Trophoblast cell (in vitro differentiated cells and primary cell): Measurements from ENCODE around the gene MYH3.
"Not testable (repeated sequence)": the region's sequence is repeated elsewhere in the genome, so short reads cannot be mapped to it uniquely, and the experiment has no call there.

Source experiments
- DNase-seq, 2 donors: peaks; one replicate each; pipeline ENCODE4 v3.0.0-alpha.2; 2016
- H2AFZ ChIP-seq: 2 replicates; pipeline ENCODE4 v1.6.1; 2013; ENCODE audit warnings: low read length, moderate library complexity, mild to moderate bottlenecking; ENCODE audit not compliant: insufficient read depth, poor library complexity
- H2AK5ac ChIP-seq: 2 replicates; pipeline ENCODE4 v1.6.1; 2013; ENCODE audit warnings: mild to moderate bottlenecking, low read length
- H2BK120ac ChIP-seq: 2 replicates; pipeline ENCODE4 v1.6.1; 2013; ENCODE audit warnings: low read length, mild to moderate bottlenecking, moderate library complexity; ENCODE audit not compliant: insufficient read depth, poor library complexity
- H2BK12ac ChIP-seq: 2 replicates; pipeline ENCODE4 v1.6.1; 2013; ENCODE audit warnings: mild to moderate bottlenecking, low read length, moderate library complexity
- H2BK5ac ChIP-seq: 2 replicates; pipeline ENCODE4 v1.6.1; 2013; ENCODE audit warnings: low read length, low read depth, moderate library complexity, mild to moderate bottlenecking; ENCODE audit not compliant: poor library complexity
- H3K14ac ChIP-seq: 2 replicates; pipeline ENCODE4 v1.6.1; 2013; ENCODE audit warnings: mild to moderate bottlenecking, low read length
- H3K18ac ChIP-seq: 2 replicates; pipeline ENCODE4 v1.6.1; 2013; ENCODE audit warnings: mild to moderate bottlenecking, low read length
- H3K23ac ChIP-seq: 2 replicates; pipeline ENCODE4 v1.6.1; 2013; ENCODE audit warnings: low read length
- H3K27ac ChIP-seq: 2 replicates; pipeline ENCODE4 v1.5.1; 2013; ENCODE audit warnings: low read depth, mild to moderate bottlenecking, inconsistent platforms, low read length, moderate library complexity
- H3K27me3 ChIP-seq: 2 replicates; pipeline ENCODE4 v1.6.1; 2013; ENCODE audit warnings: inconsistent platforms, mild to moderate bottlenecking, low read length, moderate library complexity; ENCODE audit not compliant: insufficient read depth
- H3K36me3 ChIP-seq, 2 experiments: 1 replicate in 1 of 2; 2 replicates in 1 of 2; pipeline ENCODE4 v1.6.1; 2013; ENCODE audit warnings: low read length in 2 of 2, mild to moderate bottlenecking in 2 of 2, moderate library complexity in 1 of 2; ENCODE audit not compliant: insufficient read depth in 2 of 2, control insufficient read depth in 1 of 2
- H3K4ac ChIP-seq: 2 replicates; pipeline ENCODE4 v1.6.1; 2013; ENCODE audit warnings: low read depth, mild to moderate bottlenecking, low read length, moderate library complexity
- H3K4me1 ChIP-seq, 2 experiments: 1 replicate in 1 of 2; 2 replicates in 1 of 2; pipeline ENCODE4 v1.6.1; 2013; ENCODE audit warnings: low read length in 2 of 2, mild to moderate bottlenecking in 2 of 2, moderate library complexity in 1 of 2; ENCODE audit not compliant: insufficient read depth in 2 of 2, control insufficient read depth in 1 of 2
- H3K4me2 ChIP-seq: 2 replicates; pipeline ENCODE4 v1.6.1; 2013; ENCODE audit warnings: inconsistent platforms, mild to moderate bottlenecking, low read length, moderate library complexity
- H3K4me3 ChIP-seq: 2 replicates; pipeline ENCODE4 v1.5.1; 2013; ENCODE audit warnings: mild to moderate bottlenecking, low read depth, low read length, inconsistent platforms
- H3K79me1 ChIP-seq: one replicate; pipeline ENCODE4 v1.6.1; 2013; ENCODE audit warnings: low read length
- H3K79me2 ChIP-seq: 2 replicates; pipeline ENCODE4 v1.6.1; 2013; ENCODE audit warnings: low read length, mild to moderate bottlenecking; ENCODE audit not compliant: control insufficient read depth, insufficient read depth, poor library complexity
- H3K9ac ChIP-seq: 2 replicates; pipeline ENCODE4 v1.6.1; 2013; ENCODE audit warnings: mild to moderate bottlenecking, low read length
- H3K9me3 ChIP-seq: 2 replicates; pipeline ENCODE4 v1.6.1; 2013; ENCODE audit warnings: low read depth, mild to moderate bottlenecking, control low read depth, inconsistent platforms, low read length; ENCODE audit not compliant: insufficient read depth
- H4K12ac ChIP-seq: 2 replicates; pipeline ENCODE4 v1.6.1; 2013; ENCODE audit warnings: low read depth, mild to moderate bottlenecking, low read length, moderate library complexity
- H4K8ac ChIP-seq: 2 replicates; pipeline ENCODE4 v1.6.1; 2013; ENCODE audit warnings: low read depth, mild to moderate bottlenecking, low read length, moderate library complexity
- H4K91ac ChIP-seq: one replicate; pipeline ENCODE4 v1.6.1; 2013; ENCODE audit warnings: low read depth, mild to moderate bottlenecking, low read length, moderate library complexity
- WGBS: extraction: QIAGEN DNeasy Blood & Tissue Kit; methylation state at CpG from one replicate; pipeline ENCODE4 v1.1.7; 2013; ENCODE audit warnings: missing lambda C conversion rate; ENCODE audit not compliant: insufficient read length, insufficient coverage; ENCODE audit errors: extremely low coverage; 5-methylcytosine and 5-hydroxymethylcytosine counted together

Gene MYH3

DNA sequence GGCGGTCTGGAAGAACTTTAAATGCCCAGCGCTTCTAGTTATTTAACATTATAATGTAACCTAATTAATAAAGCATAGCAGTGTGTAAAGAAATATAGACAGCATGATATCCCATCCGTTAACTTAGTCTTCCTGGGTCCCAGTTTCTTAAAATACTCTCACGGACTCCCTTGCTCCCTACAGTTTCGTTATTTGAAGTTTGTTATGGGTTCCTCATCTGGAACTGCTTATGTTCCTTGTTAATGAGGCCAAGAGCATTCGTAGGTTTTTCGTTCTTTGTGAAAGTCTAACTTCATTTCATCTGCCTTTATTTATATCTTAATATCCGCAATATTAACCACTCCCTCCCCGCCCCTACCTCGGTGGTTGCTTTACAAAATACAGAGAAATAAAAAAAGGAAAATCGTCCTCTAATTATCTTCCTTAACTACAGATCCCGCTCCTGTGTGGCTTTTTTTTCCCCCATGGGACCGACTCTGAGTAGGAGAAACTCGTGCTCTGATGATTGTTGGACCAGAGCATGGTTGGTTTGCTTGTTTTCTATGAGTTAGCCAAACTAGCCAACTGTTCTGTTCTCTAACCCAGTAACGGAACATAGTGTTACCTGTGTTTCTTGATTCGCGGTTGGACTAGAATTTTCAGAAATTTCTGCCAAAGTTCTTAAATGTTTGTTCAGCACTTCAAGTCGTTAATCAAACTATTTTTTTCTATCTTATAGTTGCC is 41.1 kb upstream of the MYH3 start:
- no peaks in the 10 kb centered on the region for H3K27me3 ChIP-seq
- H3K79me1 ChIP-seq = peaks cover 9% of the 10 kb centered on the region
- no peaks in the 10 kb centered on the region for H3K9me3 ChIP-seq
- peak in 1 of 2 donors; percentile 8 for DNase-seq
- H3K4me3 ChIP-seq = peak overlapping the region; percentile 99
- peak overlapping the region; percentile 99 for H3K27ac ChIP-seq
- H3K4me2 ChIP-seq = peak overlapping the region; percentile 59
- no CpG with 5 or more reads among the region's 18 CpGs for WGBS
- H2AFZ ChIP-seq = no peak overlapping the region
- no peak overlapping the region for H3K18ac ChIP-seq
- H4K12ac ChIP-seq = no peak overlapping the region
- H2AK5ac ChIP-seq = no peak overlapping the region
- no peak overlapping the region for H3K9ac ChIP-seq
- peak overlapping the region; percentile 50 for H4K91ac ChIP-seq
- H4K8ac ChIP-seq = peak overlapping the region; percentile 9
- H3K79me2 ChIP-seq = peaks cover 9% of the 10 kb centered on the region
- H3K4me1 ChIP-seq = peaks cover 0 to 2% of the 10 kb centered on the region in 2 experiments
- no peak overlapping the region for H3K14ac ChIP-seq
- H3K4ac ChIP-seq = no peak overlapping the region
- H3K23ac ChIP-seq = no peak overlapping the region
- H2BK12ac ChIP-seq = no peak overlapping the region
- no peak overlapping the region for H2BK120ac ChIP-seq
- H3K36me3 ChIP-seq = peaks cover 3 to 8% of the 10 kb centered on the region in 2 experiments
- H2BK5ac ChIP-seq = no peak overlapping the region

DNA sequence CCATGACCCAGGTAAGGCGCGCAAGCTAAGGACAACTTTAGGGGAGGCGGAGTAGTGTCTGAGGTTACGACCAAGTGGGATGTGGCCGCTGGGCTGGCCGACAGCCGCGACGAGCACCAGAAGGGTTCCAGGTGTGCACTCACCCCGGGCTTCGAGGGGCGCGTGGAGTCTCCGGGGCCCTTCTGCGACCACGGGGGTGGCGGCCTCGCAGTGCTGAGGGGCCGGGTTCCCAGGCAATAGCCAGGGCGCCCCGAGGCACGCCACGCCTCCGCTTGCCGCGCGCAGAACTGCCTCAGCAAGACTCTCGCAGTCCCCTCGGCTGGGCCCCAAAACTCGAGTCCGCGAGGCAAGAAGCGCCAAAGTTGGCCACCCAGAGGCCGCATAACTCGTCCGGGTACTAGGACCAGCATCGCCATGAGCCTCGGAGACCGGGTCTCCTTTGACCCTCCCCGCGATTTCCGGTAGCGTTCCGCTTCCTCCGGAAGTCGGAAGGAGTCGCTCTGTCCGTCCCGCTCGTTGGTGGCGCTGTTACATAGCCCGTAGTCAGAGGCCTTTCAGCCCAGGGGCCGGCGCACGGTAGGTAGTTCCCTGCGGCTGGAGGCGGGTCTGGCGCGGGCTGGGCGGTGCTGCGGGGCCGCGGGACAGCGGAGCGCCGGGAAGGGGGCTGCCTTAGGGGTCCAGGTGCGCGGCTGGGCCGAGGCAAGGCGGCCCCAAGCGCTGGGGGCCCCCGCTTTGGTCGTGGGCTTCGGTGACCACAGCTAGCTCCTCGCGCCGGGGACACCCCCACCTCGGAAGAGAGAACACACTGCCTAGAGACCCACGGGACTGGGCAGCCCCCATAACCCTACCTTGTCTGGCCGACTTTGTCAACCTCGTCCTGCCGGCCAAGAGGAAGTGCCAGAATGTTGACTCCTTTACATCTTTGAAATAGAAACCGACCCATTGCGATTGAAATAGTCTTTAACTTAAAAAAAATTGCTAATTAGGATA is 40.3 kb upstream of the MYH3 start, which contains the start of the genes ADPRM and SCO1:
Gene ADPRM (plus strand): TSS at position 503 of the 990 bp plus-strand sequence. CDS start 7,333 bp downstream, outside the sequence.
Gene SCO1 (minus strand): TSS at position 442 of the 990 bp plus-strand sequence. CDS start 26 bp downstream, at position 416.
- Histone ChIP-seq H4K91ac (peak within 1 kb of the TSS; percentile 96), H3K9ac (peak within 1 kb of the TSS; percentile 97), H2BK120ac (peak within 1 kb of the TSS; percentile 93), H4K8ac (peak within 1 kb of the TSS; percentile 98), H3K9me3 (no peaks in the 10 kb centered on the region), H2AFZ (peak within 1 kb of the TSS; percentile 98), H2BK5ac (peak within 1 kb of the TSS; percentile 95), H3K27ac (peak within 1 kb of the TSS; percentile 99), H3K14ac (peak within 1 kb of the TSS; percentile 99), H3K79me2 (peaks cover 9% of the 10 kb centered on the region), H3K36me3 (peaks cover 5 to 13% of the 10 kb centered on the region in 2 experiments), H3K4me3 (peak within 1 kb of the TSS; percentile 99), H2BK12ac (peak within 1 kb of the TSS; percentile 52), H4K12ac (peak within 1 kb of the TSS; percentile 95), H3K4ac (peak within 1 kb of the TSS; percentile 97), H3K79me1 (peaks cover 9% of the 10 kb centered on the region), H3K4me2 (peak within 1 kb of the TSS; percentile 78), H3K4me1 (peaks cover 0 to 2% of the 10 kb centered on the region in 2 experiments), H3K23ac (no peak within 1 kb of the TSS), H3K18ac (peak within 1 kb of the TSS; percentile 97), H3K27me3 (no peaks in the 10 kb centered on the region), H2AK5ac (peak within 1 kb of the TSS; percentile 66)
- WGBS = no CpG with 5 or more reads among the region's 84 CpGs
- peak; percentile 96 to 99 for DNase-seq

DNA sequence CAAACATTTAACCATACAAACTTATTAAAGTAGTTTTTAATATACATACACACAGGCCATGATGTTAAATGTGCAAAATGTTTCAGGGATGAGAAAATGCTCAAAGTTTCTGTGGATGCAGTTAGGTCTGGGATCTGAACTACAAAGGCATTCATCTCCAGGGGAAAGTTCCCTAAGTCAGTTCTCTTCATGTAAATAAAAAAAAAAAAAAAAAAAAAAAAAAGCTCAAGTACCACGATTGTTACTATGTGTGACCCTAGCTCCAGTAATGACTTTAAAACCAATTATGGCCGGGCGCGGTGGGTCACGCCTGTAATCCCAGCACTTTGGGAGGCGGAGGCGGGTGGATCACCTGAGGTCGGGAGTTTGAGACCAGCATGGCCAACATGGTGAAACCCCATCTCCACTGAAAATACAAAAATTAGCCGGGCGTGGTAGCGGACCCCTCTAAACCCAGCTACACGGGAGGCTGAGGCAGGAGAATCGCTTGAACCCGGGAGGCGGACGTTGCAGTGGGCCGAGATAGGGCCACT is 38.8 kb upstream of the MYH3 start:
- H3K79me1 ChIP-seq, H3K79me2 ChIP-seq, H4K91ac ChIP-seq, H3K18ac ChIP-seq, H3K4me3 ChIP-seq, H3K23ac ChIP-seq, H3K27ac ChIP-seq, H3K9ac ChIP-seq, H2AFZ ChIP-seq, H3K27me3 ChIP-seq, H2BK12ac ChIP-seq, H2BK5ac ChIP-seq, H3K9me3 ChIP-seq, H3K4ac ChIP-seq, H3K4me1 ChIP-seq, H2AK5ac ChIP-seq, H2BK120ac ChIP-seq, H3K14ac ChIP-seq, H4K12ac ChIP-seq, H4K8ac ChIP-seq: not testable (repeated sequence)
- Histone ChIP-seq H3K4me2 (peak overlapping the region; percentile 78), H3K36me3 (peaks cover 8 to 18% of the 10 kb centered on the region in 2 experiments)
- WGBS = no CpG with 5 or more reads among the region's 17 CpGs
- DNase-seq = peak; percentile 42 to 58

DNA sequence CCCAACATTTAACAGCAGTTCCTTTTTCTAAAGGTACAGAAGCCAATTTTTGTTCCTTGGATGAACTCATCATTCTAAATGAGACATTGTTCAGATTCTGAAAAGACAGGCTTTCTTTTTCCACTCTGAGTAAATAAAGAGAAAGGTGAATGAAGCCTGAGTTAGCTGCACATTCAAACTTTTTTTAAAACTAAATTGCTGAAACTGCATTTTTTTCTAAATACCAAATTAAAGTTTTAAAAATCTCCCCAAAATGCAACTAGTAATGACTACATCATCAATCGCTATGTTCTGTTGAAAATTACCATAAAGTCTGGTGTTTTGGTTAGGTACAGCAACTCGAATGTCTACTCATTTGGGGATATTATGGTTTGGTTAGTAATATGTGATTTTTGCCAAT is 30.4 kb upstream of the MYH3 start:
- DNase-seq = no peak
- Histone ChIP-seq H3K4ac (no peak overlapping the region), H3K23ac (no peak overlapping the region), H4K8ac (no peak overlapping the region), H3K4me3 (no peak overlapping the region), H2BK12ac (no peak overlapping the region), H2BK5ac (no peak overlapping the region), H4K91ac (no peak overlapping the region), H3K9me3 (no peaks in the 10 kb centered on the region), H3K79me1 (no peaks in the 10 kb centered on the region), H3K9ac (no peak overlapping the region), H3K36me3 (peaks cover 15 to 24% of the 10 kb centered on the region in 2 experiments), H3K18ac (no peak overlapping the region), H3K4me2 (no peak overlapping the region), H3K14ac (no peak overlapping the region), H3K4me1 (no peaks in the 10 kb centered on the region), H3K79me2 (no peaks in the 10 kb centered on the region), H2BK120ac (no peak overlapping the region), H3K27me3 (no peaks in the 10 kb centered on the region), H3K27ac (no peak overlapping the region), H2AK5ac (no peak overlapping the region), H4K12ac (no peak overlapping the region), H2AFZ (no peak overlapping the region)
- no CpG with 5 or more reads among the region's 2 CpGs for WGBS
